Prostate gland (tissue), 2 donors: ENCODE measurements around the gene APOC1.

Experiments used
- POLR2A ChIP-seq: fragments of 450-650 bp; IDR thresholded peaks from one replicate; pipeline ENCODE4 v1.6.1; 2016; ENCODE audit warnings: antibody characterized with exemption, mild to moderate bottlenecking
- TF ChIP-seq, protein P1 (sequence below), 4 experiments: fragments of 200-600 bp in 2 of 4; fragments of 450-650 bp in 2 of 4; sonication (generic) in 2 of 4; IDR thresholded peaks; 1 replicate in 3 of 4; 2 replicates in 1 of 4; pipeline ENCODE4 v1.5.1; 2016 to 2019; ENCODE audit warnings: antibody characterized with exemption in 4 of 4, mild to moderate bottlenecking in 2 of 4, moderate library complexity in 2 of 4

DNA sequence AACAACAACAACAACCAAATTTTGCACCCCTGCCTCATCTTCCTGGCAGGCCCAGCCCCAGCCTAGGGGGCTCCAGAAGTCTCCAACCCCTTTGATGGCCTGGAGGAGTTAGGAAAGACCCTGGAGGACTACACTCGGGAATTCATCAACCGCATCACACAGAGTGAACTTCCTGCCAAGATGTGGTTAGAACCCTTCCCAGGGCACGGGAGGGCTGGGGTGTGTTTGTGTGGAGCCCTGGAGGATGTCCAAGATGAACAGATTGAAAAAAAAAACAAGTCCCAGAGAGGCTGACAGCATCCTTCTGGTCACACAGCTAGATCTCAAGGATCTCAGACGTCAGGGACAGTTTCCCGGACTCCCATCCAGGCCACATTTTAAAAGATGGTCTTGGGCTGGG lies 13.3 kb downstream of the APOC1 start:
- TF ChIP-seq POLR2A: no peak
- TF ChIP-seq, protein P1, sequence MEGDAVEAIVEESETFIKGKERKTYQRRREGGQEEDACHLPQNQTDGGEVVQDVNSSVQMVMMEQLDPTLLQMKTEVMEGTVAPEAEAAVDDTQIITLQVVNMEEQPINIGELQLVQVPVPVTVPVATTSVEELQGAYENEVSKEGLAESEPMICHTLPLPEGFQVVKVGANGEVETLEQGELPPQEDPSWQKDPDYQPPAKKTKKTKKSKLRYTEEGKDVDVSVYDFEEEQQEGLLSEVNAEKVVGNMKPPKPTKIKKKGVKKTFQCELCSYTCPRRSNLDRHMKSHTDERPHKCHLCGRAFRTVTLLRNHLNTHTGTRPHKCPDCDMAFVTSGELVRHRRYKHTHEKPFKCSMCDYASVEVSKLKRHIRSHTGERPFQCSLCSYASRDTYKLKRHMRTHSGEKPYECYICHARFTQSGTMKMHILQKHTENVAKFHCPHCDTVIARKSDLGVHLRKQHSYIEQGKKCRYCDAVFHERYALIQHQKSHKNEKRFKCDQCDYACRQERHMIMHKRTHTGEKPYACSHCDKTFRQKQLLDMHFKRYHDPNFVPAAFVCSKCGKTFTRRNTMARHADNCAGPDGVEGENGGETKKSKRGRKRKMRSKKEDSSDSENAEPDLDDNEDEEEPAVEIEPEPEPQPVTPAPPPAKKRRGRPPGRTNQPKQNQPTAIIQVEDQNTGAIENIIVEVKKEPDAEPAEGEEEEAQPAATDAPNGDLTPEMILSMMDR (IDR thresholded peaks at IDR 0.05): no peak
